ENCODE data around the gene SELENON.

GRCh38 chr1:25795211-25795610, 4.8 kb upstream of the SELENON start:
- TF ChIP-seq CREB1 (IDR thresholded peaks at IDR 0.05; ENCODE audit: low read depth), result no peak
- no peak for TF ChIP-seq REST (IDR thresholded peaks at IDR 0.05; ENCODE audit: low read depth)
- no peak for TF ChIP-seq TAF1 (IDR thresholded peaks at IDR 0.05; ENCODE audit: low read depth)
- no peak for TF ChIP-seq CEBPB (IDR thresholded peaks at IDR 0.05)
- TF ChIP-seq MAX (IDR thresholded peaks at IDR 0.05), result no peak
- no peak for TF ChIP-seq YY1 (IDR thresholded peaks at IDR 0.05; ENCODE audit: low read depth)
- no peak for TF ChIP-seq RAD21 (IDR thresholded peaks at IDR 0.05; ENCODE audit: low read depth)
- no peak for TF ChIP-seq TEAD4 (IDR thresholded peaks at IDR 0.05)
- no peak for TF ChIP-seq FOXM1 (IDR thresholded peaks at IDR 0.05; ENCODE audit: borderline replicate concordance, low read depth)
- TF ChIP-seq TCF12 (IDR thresholded peaks at IDR 0.05; ENCODE audit: low read depth), result no peak
- TF ChIP-seq NFIC (IDR thresholded peaks at IDR 0.05), result no peak
- TF ChIP-seq EP300 (IDR thresholded peaks at IDR 0.05; ENCODE audit: borderline replicate concordance), result no peak
